Effector CD4-positive, alpha-beta T cell (primary cell): ENCODE results near the gene SUGP1.

Experiments used
- DNase-seq: peaks from one replicate; pipeline ENCODE4 v3.0.0-alpha.2; 2020

The SUGP1 gene

DNA sequence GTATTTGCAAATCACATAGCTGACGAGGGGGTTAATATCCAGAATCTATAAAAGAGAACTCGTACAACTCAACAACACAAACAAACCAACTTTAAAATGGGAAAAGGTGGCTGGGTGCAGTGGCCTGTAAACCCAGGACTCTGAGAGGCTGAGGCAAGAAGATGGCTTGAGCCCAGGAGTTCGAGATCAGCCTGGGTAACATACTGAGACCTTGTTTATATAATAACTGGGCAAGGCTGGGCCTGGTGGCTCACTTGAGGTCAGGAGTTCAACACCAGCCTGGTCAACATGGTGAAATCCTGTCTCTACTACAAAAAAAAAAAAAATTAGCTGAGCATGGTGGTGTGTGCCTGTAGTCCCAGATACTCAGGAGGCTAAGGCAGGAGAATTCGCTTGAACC, 25.4 kb downstream of the SUGP1 start:
- DNase-seq = no peak

DNA sequence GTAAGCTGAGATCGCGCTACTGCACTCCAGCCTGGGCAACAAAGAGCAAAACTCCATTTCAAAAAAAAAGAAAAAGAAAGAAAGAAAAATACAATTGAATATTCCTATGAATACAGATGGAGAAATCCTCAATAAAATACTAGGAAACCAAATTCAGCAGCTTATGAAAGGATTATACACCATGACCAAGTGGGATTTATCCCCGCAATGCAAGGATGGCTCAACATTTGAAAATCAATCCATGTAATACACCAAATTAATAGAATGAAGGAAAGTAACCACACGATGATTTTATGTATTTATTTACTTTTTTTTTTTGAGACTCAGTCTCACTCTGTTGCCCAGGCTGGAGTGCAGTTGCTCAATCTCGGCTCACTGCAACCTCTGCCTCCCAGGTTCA, 27.7 kb downstream of the SUGP1 start:
- DNase-seq = no peak

DNA sequence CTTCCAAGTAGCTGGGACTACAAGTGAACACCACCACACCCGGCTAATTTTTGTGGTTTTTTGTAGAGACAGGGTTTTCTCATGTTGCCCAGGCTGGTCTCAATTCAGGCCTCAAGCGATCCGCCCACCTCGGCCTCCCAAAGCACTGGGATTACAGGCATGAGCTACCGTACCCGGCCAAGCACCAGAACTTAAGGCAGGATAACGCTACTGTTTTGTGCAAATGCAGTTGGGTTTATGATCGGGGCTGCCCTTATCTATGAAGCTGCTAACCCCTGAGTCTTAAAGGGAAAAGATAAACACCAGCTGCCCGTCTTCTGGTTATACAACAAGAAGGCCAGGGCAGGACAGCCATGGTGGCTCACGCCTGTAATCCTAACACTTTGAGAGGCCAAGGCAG, 34.6 kb downstream of the SUGP1 start:
- no peak for DNase-seq

DNA sequence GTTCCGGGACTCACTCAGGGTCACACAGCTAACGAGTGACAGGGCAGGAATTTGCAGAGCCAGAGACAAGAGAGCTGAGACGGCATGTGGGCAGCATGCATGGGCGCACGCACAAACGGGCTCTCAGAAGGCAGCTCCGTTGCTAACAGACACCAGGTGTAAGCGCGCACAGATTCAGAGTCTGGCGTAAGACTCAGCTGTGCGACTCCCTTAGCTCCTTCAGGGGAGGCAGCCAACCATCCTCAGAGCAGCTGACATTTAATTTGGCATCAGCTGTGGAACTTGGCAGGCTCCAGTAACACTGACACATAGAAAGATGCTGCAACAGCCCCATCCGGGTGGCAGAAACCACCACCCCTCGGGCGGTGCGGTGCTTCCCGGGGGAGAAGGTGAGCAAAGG, 39.7 kb downstream of the SUGP1 start:
- DNase-seq = no peak

DNA sequence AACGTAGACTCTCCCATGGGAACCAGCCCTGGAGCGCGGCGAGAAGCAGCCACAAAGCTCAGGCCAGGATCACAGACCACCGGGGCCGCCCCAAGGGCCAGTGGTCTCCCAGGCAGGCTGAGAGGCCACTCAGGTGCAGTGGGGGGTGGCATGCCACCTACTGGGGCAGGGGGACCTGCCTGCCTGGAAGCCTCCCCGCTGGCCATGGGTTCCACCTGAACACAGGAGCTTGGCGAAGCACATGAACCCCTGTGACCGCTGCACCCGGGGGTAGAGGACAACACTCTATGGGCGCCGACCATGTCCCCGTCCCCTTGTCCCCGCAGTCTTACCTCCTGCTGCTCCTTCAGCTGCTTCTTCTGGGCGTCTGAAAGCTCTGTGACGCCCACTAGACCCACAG, 40.5 kb downstream of the SUGP1 start:
- no peak for DNase-seq

DNA sequence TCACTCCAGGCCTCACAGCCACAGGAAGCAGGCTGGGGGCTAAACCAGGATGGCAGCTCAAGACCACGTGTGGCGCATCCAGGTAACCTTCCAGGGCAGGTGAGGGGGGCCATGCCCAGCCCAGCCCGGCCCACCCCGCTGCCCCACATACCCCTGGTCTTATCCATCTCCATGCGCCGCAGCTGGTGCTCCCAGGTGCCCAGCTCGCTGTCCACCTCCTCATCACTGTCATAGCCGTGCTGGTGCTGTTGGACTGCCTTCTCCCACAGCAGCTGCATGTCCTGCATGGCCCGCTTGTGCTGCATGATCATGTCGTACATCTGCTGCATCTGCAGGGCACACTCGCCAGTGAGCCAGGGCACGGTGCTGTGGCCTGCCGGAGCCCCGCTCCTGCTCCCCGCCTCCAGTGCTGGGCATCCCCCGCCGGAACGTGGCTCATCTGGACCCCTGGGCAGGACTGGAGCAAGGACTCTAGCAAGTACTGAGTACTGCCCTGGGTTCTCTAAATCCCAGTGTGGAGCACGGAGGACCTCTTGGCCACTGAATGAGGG, 41.2 kb downstream of the SUGP1 start:
- no peak for DNase-seq

DNA sequence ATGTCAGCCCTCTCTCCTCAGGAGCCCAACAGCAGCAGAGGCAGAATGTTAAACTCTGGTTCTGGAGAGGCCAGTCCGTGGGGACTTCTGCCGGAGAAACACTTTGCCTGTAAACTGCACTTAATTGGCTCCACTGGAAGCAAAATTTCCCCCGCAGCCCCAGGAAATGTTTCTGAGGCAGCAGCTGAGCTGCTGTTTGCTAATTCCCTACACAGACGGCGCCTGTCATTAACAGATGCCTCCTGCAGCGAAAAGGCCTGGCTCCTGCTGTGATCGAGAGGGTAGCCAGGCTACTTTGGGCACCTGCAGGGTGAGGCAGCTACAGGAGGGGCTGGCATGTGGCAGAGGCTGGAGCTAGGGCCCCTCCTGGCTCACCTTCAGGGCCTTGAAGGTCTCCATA, 42.0 kb downstream of the SUGP1 start:
- no peak for DNase-seq

DNA sequence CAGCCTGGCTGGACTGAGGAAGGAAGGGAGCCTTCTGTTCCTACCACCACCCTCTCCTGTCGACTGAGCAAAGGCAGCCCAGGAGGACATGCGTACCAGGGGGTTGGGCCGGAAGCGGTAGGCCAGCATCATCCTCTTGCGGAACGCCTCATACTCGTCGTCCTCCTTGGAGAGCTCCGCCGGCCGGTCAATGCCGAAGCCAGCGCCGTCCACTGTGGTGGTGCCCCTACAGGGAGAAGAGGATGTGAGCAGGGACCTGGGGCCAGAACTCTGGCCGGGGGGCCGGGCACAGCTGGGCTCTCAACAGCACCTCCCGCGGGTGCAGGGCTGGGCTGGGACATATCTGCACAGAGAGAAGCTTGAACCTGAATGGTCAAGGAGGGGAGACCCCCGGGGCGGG, 43.5 kb downstream of the SUGP1 start:
- no peak for DNase-seq

DNA sequence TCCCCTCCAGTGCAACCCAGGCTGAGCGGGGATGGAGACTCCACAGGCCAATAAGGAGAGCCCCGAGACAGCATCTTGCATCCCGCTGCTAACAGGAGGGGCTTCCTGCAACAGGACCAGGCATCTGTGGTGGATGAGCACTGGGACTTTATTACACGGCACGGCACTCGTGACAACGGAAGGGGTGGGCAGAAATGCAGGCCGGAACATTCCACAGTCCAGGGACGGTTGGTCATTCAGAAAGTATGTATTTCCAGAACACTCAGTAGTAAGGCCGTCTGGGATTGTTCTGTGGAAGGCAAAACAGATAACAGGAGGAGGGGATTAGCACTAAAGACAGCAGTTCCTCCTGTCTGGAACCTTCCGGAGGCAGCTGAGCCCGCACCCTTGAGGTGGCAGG, 43.9 kb downstream of the SUGP1 start:
- no peak for DNase-seq

DNA sequence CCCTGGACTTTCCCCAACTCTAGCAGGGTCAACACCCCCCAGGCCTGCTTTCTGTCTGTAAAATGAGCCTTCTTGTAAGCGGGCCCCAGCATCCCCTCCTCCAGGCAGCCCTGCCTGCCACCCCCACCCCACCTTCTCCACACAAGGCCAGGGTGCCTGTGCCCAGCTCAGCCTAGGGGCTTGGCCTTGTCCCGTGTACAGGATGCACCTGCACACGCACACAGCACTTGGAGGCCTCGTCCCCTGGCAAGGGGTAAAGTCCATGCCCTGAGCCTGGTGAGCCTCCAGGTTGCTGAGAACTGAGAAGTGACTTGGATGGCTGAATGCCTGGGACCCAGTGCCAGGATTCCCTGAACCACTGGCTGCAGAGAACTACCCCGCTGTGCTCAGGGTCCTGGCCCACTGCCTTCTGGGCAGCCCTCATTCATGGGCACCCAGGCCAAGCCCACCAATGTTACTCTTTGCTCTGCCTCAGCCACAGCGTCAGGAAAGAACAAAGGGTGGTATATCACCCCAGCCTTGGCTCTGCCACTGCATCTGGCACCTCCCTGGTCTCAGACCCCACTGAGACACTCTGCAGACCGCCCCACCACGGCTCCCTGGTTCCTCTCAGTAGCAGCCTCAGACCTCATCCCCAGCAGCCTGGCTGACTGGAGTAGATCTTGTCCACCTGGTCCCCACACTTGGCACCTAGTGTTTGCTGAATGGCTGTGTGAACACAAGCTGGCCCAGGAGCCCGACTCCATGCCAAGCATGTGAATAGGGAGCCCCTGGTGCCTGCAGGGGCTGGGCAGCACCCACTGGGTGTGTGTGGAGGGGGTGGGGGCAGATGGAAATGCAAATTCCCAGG, 45.4 kb downstream of the SUGP1 start:
- no peak for DNase-seq

DNA sequence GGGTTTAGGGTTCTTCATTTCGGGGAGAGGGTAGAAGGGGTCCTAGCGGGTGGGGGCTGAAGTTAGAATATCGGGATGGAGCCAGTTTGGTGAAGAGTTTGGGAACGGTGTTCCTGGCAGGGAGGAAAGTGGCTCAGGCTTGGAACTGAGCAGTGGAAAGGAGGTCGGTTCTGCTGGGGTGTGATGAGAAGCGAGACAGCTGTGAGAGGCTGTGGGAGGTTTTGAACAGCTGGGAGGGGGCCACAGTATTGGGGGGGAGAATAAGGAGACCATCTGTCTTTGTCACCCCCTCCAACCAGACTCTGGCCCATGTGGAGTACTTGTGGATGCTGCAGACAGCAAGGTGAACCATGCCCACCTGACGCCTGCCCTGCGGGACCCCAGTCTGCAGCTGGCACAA, 46.2 kb downstream of the SUGP1 start:
- no peak for DNase-seq

DNA sequence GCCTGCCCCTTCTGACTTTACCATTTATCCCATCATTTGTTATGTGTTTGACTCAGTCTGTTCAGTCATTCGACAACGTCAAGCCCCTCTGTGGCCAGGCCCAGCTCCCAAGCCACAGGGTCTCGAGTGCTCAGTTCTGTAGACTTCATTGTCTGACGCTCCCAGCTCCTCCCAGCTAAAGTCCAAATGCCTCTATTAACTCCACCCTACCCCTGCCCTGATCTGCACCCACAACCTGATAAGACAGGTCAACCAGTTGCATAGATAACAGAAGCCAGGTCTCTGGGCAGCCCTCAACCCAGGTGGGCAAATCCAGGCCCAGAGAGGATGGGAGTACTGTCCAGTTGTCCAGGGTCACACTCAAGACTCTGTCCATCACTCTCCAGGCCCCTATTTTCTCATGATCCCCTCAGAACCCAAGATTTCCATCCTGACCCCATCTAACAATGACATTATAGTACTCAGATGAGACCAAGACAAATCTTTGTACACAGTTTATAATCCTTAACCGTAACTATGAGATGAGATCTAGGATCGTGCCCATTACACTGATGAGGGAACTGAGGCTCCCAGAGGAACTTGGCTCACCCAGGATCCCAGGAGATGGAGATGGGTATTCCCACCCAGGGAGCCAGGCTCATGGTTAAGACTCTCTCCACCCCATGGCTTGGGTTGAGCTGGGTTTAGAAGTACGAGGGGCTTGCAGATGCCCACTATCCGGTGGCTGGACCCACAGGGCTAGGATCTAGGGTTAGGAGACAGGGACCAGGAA, 48.3 kb downstream of the SUGP1 start:
- no peak for DNase-seq

DNA sequence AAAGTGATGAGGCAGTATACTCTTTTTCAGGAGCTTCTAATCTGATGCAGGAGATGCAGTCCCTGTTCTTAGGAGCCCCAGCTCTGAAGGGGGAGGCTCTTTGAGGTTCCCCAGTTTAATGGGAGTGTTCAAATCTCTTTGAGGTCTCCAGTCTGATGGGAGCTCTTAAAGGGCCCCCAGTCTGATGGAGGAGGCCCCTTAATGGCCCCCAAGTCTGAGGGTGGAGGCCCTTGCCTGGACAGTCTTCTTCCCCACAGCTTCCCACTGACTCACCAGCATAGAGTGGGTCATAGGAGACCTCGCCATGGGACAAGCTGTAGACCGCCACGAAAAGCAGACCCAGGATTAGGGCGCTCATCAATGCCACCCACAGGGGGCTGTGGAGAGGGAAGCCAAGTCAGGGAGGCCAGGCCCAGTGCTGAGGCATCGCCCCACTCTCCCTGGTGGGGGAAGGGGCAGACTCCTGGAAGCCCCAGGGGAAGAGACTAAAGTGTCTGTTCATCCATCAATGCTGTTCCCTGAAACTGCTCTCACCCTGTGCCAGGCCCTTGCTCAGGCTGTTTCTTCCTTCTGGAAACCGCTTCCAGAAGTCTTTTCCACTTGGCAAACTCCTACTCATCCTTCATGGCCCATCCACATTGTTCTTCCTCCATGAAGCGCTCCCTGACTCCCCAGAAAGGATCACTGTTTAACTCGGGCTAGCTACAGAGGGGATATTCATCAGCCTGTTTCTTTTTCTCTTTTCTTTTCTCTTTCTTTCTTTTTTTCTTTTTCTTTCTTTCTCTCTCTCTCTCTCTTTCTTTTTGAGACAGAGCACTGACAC, 49.3 kb downstream of the SUGP1 start:
- DNase-seq = no peak

DNA sequence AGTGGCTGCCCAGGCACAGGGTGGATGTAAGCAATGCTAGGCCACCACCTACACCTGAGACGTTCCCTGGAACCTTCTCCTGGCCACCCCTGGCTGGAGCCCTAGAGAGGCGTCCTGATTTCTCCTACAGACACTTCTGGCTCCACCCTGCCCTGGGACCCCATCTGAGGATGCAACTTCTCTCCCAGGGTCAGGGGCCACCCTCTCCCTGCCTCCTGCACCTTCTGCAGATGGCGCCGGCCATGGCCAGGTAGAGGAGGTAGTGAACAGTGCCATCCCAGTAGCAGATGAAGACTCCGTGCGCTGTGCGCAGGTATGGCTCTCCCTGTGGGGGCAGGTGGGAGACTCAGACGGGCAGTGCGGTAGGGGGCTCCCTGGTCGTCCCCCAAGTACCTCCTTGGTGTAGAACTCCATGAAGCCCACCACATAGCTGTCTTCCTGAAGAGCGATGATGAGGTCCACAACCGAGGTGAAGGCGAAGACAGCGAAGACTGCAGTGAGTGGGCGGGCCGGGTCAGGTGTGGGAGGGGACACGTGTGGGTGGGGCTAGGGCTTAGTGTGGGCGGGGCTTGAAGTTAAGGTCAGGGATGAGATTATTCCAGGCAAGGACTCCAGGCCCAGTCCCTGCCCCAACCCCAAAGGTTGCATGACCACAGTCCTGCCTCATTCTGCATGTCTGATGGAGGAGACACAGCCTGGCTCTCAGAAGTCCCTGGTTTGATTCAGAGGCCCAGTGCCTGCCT, 50.2 kb downstream of the SUGP1 start:
- no peak for DNase-seq

DNA sequence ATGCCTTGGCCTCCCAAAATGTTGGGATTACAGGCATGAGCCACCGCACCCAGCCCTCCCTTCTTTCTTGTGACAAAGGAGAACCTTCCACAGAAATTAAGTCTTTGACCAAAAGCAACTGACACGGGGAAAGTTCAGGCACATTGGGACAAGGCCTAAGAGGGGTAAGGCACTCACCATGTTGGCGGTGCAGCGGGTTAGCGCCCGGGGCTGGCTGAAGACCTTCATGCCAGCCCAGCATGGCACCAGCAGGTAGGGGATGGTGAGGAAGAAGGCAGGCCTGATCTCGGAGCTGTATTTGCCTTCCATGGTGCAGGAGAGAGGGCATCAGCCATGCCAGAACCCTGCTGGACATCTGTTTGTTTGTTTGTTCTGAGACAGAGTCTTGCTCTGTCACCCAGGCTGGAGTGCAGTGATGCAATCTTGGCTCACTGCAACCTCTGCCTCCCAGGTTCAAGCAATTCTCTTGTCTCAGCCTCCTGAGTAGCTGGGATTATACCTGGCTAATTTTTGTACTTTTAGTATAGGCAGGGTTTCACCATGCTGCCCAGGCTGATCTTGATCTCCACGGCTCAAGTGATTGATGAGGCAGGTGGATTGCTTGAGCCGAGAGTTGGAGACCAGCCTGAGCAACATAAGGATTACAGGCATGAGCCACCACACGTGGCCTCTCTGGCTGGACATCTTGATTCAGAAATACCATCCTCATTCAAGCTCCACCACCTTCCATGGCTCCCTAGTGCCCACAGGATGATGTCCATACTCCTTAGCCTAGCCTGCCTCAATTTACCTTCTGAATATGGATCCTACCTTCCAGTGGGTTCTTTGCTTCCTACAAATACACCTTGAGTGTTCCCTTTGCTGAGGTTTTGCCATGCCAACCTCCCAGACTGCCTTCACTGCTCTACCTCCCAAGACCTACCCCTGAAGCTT, 51.6 kb downstream of the SUGP1 start:
- no peak for DNase-seq

DNA sequence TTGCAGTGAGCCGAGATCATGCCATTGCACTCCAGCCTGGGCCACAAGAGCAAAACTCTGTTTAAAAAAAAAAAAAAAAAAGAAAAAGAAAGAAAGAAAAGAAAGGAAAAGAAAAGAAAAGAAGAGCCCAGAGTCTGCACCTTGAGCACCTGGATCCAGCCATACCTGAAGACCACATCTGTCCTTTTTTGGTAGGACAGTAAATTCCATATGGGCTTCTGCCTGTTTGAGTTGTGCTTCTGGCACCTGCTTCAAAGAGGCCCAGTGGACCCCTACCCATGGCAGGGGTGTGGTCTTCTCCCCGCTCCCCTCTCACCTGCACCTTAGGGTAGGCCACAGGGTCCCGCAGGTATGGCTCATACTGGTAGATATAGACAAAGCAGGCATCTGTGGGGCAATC, 53.0 kb downstream of the SUGP1 start:
- DNase-seq = no peak

DNA sequence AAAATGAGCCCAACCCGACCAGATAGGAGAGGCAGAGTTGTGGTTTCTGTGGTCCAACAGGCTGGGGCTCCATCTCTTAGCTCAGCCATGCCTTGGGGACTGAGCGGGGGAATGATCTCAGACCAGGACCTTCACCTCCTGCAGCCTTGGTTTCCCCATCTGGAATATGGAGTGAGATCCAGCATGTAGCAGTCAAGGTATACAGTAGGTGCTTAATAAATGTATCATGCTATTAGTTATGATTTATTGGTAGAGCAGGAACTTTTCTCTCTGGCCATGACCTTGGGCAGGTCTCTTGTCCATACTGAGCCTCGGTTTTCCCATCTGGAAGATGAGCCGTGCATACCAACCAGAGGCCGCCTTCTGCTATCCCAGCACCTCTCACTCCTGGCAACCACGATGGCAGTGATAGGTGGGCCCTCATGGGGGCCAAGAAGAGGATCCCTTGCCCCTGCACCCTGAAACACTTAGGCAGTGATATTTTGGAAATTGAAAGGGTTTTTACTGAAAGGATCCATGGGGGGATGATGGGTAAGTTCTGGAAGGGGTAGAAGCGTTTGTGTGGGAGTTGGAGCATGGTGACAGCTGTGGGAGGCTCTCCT, 56.3 kb downstream of the SUGP1 start:
- DNase-seq = no peak

DNA sequence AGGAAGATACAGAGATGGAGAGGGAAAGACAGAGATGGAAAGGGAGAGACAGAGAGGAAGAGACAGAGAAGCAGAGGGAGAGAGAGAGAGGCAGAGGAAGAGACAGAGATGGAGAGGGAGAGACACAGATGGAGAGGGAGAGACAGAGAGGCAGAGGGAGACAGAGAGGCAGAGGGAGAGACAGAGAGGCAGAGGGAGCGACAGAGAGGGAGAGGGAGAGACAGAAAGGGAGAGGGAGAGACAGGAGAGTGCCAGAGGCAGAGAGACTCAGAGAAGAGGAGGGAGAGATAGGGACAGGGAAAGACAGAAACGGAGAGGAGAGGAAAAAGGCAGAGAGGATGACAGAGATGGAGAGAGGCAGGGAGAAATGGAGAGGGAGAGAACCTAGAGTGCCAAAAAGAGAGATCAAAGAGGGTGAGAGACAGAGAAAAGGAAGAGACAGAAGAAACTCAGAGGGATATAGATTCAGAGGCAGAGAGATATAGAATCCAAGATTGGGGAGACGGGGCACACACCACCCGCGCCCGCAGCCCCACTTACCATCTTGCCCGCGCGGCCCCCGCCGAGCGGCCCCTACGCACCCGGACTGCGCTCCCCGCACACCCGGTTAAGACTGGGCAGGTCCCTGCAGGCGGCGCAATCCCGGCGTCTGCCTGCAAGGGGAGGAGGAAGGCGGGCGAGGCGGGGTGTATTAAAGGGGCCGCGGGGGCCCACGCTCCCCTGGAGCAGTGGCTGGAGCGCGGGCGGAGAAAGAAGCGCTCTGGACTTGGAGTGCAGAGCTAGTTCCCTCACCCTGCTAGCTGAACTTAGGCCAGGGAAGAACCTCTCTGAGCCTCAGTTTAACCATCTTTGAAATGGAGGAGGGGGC, 57.9 kb downstream of the SUGP1 start:
- no peak for DNase-seq

DNA sequence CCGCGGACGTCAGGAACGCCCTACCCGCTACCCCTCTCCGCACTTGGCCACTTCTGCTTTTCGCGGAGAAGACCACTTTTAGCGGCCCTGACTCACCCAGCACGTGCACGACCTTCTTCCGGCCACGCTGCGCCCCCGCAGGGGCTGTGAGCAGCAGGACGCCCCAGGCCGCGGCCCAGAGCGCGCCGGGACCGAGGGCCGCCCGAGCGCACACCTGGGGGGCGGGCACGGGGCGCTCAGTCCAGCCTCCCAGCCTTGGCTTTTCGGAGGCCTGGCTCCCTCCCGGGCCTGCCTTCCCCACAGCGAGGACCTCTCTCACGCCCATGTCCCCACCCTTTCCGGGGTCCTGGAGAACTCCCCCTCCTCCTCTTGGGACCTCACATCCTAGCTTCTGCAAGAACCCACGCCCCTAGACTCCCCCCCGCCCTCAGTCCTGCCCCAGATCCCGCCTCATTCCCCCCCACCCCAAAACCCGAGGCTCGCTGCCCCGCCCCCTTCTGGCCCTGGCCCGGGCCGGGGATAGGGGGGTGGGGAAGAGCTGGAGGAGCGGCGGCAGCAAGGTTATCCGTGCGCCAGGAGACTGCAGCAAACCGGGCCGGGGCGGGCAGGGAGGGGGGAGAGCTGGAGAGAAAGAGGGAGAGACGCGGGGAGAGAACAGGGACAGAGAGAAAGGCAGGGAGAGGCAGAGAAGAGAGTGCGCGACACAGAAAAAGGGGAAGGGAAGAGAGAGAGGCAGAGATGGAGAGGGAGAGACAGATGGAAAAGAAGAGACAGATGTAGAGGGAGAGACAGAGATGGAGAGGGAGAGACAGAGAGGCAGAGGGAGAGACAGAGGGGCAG, 58.7 kb downstream of the SUGP1 start:
- DNase-seq = no peak
